HepG2 (cell line): ENCODE data around the gene NCOA4.

ENCODE experiments used
- BHLHE40 ChIP-seq: IDR thresholded peaks from 2 replicates; pipeline ENCODE4 v1.6.1; 2011; ENCODE audit warnings: low read length, improper control_type of control experiment
- DNMT1 ChIP-seq: sonication (generic); formaldehyde crosslinking; IDR thresholded peaks from 2 replicates; pipeline ENCODE4 v1.5.1; 2020; ENCODE audit warnings: mild to moderate bottlenecking, missing genetic modification reagents
- EP300 ChIP-seq, 3 experiments: sonication (generic) in 1 of 3; formaldehyde crosslinking in 1 of 3; IDR thresholded peaks; 2 replicates each; pipeline versions ENCODE4 v1.5.1 to v1.6.1; 2011 to 2020; ENCODE audit warnings: low read depth in 2 of 3, low read length in 2 of 3, borderline replicate concordance in 1 of 3, improper control_type of control experiment in 1 of 3, mild to moderate bottlenecking in 1 of 3, missing genetic modification reagents in 1 of 3, moderate library complexity in 1 of 3
- EZH2 ChIP-seq: conservative IDR thresholded peaks from 2 replicates; pipeline ENCODE4 v1.6.1; 2012; ENCODE audit warnings: mild to moderate bottlenecking, low read depth, low read length, moderate library complexity
- FOXJ3 ChIP-seq: sonication (generic); formaldehyde crosslinking; IDR thresholded peaks from 2 replicates; pipeline ENCODE4 v1.4.0; 2020; ENCODE audit warnings: missing genetic modification reagents, mild to moderate bottlenecking, borderline replicate concordance
- GATAD2A ChIP-seq: IDR thresholded peaks from 2 replicates; pipeline ENCODE4 v1.6.1; 2016
- GTF2F1 ChIP-seq: fragments of 150-350 bp; IDR thresholded peaks from 2 replicates; pipeline ENCODE4 v1.6.1; 2014; ENCODE audit warnings: low read length
- GTF3A ChIP-seq: sonication (generic); formaldehyde crosslinking; conservative IDR thresholded peaks from 2 replicates; pipeline ENCODE4 v1.4.0; 2020; ENCODE audit warnings: mild to moderate bottlenecking, missing genetic modification reagents
- SIX1 ChIP-seq: sonication (generic); formaldehyde crosslinking; IDR thresholded peaks from 2 replicates; pipeline ENCODE4 v1.4.0; 2020; ENCODE audit warnings: missing genetic modification reagents, borderline replicate concordance
- TAF1 ChIP-seq: sonication (generic); formaldehyde crosslinking; IDR thresholded peaks from 2 replicates; pipeline ENCODE4 v1.4.0; 2020; ENCODE audit warnings: missing genetic modification reagents
- ZSCAN12 ChIP-seq: sonication (generic); formaldehyde crosslinking; IDR thresholded peaks from 2 replicates; pipeline ENCODE4 v1.9.0; 2021; ENCODE audit warnings: mild to moderate bottlenecking, missing genetic modification reagents
- TF ChIP-seq, protein P1 (sequence below): sonication (generic); formaldehyde crosslinking; IDR thresholded peaks from 2 replicates; pipeline ENCODE4 v1.5.0; 2020; ENCODE audit warnings: missing genetic modification reagents, mild to moderate bottlenecking, borderline replicate concordance
- TF ChIP-seq, protein P2 (sequence below): sonication (generic); formaldehyde crosslinking; conservative IDR thresholded peaks from 2 replicates; pipeline ENCODE4 v1.8.1; 2023; ENCODE audit warnings: missing genetic modification reagents
- TF ChIP-seq, protein P3 (sequence below): sonication (generic); formaldehyde crosslinking; IDR thresholded peaks from 2 replicates; pipeline ENCODE4 v1.4.0; 2020; ENCODE audit warnings: mild to moderate bottlenecking, missing genetic modification reagents

DNA sequence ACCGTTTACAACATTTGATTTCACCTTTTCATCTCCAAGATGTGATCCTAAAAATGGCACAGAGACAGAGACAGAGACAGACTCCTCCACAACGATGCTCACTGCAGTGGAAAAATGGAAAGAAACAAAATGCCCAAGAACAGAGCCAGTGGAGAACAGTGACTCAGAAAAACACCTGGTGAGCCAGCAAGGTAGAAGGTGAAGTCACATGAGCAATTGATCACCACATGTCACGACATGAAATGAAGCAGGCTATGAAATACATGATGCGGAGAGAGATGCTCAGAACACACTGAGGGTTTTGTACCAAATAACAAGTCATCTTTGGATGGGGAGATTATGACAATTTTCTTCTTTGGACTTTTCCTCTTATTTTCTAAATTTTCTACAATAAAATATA, 12.1 kb upstream of the NCOA4 start:
- TF ChIP-seq, protein P1, sequence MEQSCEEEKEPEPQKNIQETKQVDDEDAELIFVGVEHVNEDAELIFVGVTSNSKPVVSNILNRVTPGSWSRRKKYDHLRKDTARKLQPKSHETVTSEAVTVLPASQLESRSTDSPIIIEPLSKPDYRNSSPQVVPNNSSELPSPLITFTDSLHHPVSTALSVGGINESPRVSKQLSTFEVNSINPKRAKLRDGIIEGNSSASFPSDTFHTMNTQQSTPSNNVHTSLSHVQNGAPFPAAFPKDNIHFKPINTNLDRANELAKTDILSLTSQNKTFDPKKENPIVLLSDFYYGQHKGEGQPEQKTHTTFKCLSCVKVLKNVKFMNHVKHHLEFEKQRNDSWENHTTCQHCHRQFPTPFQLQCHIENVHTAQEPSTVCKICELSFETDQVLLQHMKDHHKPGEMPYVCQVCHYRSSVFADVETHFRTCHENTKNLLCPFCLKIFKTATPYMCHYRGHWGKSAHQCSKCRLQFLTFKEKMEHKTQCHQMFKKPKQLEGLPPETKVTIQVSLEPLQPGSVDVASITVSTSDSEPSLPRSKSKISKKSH = no peak
- TF ChIP-seq ZSCAN12 = no peak
- TF ChIP-seq, protein P2, sequence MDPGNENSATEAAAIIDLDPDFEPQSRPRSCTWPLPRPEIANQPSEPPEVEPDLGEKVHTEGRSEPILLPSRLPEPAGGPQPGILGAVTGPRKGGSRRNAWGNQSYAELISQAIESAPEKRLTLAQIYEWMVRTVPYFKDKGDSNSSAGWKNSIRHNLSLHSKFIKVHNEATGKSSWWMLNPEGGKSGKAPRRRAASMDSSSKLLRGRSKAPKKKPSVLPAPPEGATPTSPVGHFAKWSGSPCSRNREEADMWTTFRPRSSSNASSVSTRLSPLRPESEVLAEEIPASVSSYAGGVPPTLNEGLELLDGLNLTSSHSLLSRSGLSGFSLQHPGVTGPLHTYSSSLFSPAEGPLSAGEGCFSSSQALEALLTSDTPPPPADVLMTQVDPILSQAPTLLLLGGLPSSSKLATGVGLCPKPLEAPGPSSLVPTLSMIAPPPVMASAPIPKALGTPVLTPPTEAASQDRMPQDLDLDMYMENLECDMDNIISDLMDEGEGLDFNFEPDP (CRISPR knock-in tag) = no peak
- TF ChIP-seq, protein P3, sequence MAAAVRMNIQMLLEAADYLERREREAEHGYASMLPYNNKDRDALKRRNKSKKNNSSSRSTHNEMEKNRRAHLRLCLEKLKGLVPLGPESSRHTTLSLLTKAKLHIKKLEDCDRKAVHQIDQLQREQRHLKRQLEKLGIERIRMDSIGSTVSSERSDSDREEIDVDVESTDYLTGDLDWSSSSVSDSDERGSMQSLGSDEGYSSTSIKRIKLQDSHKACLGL = no peak
- TF ChIP-seq EP300 (IDR thresholded peaks at IDR 0.05; ENCODE audit: low read depth in 2 of 2, low read length in 2 of 2) = no peak
- no peak for TF ChIP-seq EP300 (CRISPR knock-in tag; IDR thresholded peaks at IDR 0.05; ENCODE audit: borderline replicate concordance)
- no peak for TF ChIP-seq GTF2F1
- no peak for TF ChIP-seq EZH2
- TF ChIP-seq GTF3A (CRISPR knock-in tag) = no peak
- no peak for TF ChIP-seq GATAD2A (CRISPR knock-in tag)
- no peak for TF ChIP-seq SIX1 (CRISPR knock-in tag)
- no peak for TF ChIP-seq DNMT1
- no peak for TF ChIP-seq TAF1 (CRISPR knock-in tag)
- no peak for TF ChIP-seq BHLHE40
- no peak for TF ChIP-seq FOXJ3 (CRISPR knock-in tag)
